GM12801 (cell line): ENCODE measurements around the gene TGFA.

ENCODE experiments used
- CTCF ChIP-seq: IDR thresholded peaks from one replicate; pipeline ENCODE4 v1.5.1; 2011; ENCODE audit warnings: control low read depth; ENCODE audit not compliant: insufficient read length; ENCODE audit errors: extremely low read depth

The TGFA gene

DNA sequence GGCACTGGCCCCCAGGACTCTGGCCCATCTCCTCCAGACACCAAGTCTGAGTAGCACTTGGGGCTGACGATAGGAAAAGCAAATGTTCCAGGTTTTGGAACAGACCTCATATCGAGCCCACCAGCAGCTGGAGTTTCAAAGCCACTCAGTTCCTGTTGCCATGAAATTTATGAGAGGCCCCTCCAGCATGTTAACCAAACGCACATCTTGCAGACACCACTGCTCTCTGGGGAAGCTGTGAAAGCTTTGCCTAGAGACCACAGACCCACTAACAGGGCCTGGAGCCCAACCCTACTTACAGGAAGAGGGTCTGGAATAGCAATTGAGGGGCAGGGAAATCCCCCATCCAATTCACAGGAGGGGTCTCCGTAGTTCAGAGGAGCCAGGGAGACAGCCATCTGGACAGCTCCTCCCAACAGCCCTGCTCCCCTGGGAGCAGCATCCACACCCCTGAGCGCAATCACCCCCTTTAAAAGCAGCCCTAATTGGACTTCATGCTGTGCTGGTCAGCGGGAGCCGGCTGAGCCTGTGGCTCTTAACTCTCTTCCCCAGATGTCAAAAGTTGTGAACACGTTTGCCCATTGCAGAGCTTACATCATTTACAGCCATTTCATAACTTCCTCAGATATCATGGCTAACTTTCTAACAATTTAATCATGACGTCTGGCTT lies 81.3 kb downstream of the TGFA start:
- TF ChIP-seq CTCF, result no peak

- no peak for TF ChIP-seq CTCF
Measured at GRCh38 chr2:70471129-70471528, 82.5 kb downstream of the TGFA start.

DNA sequence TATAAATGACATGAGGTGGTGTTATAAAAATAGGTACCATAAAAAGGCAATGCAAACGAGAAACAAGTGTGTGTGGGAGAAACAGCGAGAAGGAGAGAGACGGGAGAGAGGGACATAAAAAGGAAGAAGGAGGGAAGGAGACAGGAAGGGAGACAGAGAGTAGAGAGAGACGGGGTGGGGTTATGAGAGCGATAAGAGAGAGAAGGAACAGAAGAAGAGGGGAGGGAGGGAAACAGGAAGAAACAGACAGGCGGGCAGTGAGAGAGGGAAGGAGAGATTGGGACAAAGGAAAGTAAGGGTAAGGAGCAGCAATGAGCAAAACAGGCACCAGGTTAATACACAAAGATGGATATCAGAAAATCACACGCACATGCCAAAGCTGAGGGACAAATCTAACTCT lies 83.7 kb downstream of the TGFA start:
- no peak for TF ChIP-seq CTCF

- no peak for TF ChIP-seq CTCF
Measured at GRCh38 chr2:70469435-70469834, 84.2 kb downstream of the TGFA start.

DNA sequence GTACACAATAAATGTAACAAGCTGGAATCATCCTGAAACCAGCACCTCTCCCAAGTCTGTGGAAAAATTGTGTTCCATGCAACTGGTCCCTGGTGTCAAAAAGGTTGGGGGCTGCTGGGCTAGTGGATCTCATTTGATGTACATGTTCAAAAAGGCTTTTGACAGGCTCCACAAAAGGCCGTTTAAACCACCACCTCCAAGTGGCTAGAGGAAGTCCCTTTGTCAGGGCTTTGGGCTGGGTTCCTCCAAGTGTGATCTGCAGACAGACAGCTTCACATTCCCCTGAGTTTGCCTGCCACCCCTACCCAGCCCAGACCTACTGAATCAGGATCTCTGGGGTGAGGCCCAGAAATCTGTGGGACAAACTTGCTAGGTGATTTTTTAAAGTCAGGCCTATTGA lies 84.7 kb downstream of the TGFA start:
- no peak for TF ChIP-seq CTCF

GRCh38 chr2:70467831-70468779 lies 85.5 kb downstream of the TGFA start:
- TF ChIP-seq CTCF, result no peak

DNA sequence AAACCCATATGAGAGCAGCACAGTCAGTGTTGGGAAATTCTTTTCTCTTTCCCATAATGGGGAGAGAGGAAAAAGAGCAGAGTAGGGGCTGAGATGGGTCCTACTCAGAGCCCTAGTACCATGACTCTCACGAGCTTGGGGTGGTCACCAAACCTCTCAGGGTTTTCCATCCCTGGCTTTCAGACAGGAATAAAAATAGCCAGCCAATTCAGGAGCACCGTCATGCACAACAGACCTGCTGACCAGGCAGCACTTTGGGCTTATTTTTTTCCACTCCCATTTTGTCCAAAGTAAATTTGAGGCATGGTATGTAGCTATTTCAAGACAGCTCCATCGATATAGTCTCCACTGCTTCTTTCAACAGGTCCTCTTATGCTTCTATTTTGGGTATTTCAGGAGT lies 86.4 kb downstream of the TGFA start:
- TF ChIP-seq CTCF, result no peak
